WTC11 (cell line): ENCODE results near the gene SNRPD1. TPM values are rescaled to one million over a fixed set of nuclear protein-coding genes. Genes with fewer than 3 reads are reported as not detected.

ENCODE experiments used
- ATAC-seq: fragments of 200-7000 bp; cut with Tn5 transposase; 2 replicates; pipeline ENCODE4 v1.10.0; 2021; ENCODE audit warnings: mild to moderate bottlenecking, moderate library complexity
- CTCF ChIA-PET: fragments of 300-600 bp; sonication (Branson Sonifier 250); formaldehyde crosslinking; loops from one replicate; lab custom pipeline; 2021; ENCODE audit warnings: antibody characterized with exemption; lab: Charles Lee
- POLR2A ChIA-PET: fragments of 350-600 bp; sonication (Branson Sonifier 250); formaldehyde crosslinking; loops from one replicate; lab custom pipeline; 2021; ENCODE audit warnings: antibody characterized with exemption; lab: Charles Lee
- DNase-seq: peaks from one replicate; pipeline ENCODE4 v3.0.0; 2021; ENCODE audit warnings: low spot score
- H3K27ac Mint-ChIP-seq: 2 replicates; pipeline ENCODE4 v1.8.0; 2021; ENCODE audit warnings: mixed read lengths
- H3K27me3 Mint-ChIP-seq: 2 replicates; pipeline ENCODE4 v1.8.0; 2021; ENCODE audit warnings: low read depth, mild to moderate bottlenecking, moderate library complexity, mixed read lengths
- H3K36me3 Mint-ChIP-seq: 2 replicates; pipeline ENCODE4 v1.8.0; 2021; ENCODE audit warnings: mixed read lengths
- H3K4me1 Mint-ChIP-seq: 2 replicates; pipeline ENCODE4 v1.8.0; 2022; ENCODE audit warnings: mixed read lengths
- H3K4me3 Mint-ChIP-seq: 2 replicates; pipeline ENCODE4 v1.8.0; 2021; ENCODE audit warnings: mild to moderate bottlenecking, moderate library complexity, mixed read lengths
- H3K9me3 Mint-ChIP-seq: 2 replicates; pipeline ENCODE4 v1.8.0; 2021; ENCODE audit warnings: mixed read lengths
- ATF3 ChIP-seq: sonication (generic); formaldehyde crosslinking; conservative IDR thresholded peaks from 2 replicates; pipeline ENCODE4 v1.8.1; 2022; ENCODE audit warnings: mild to moderate bottlenecking, missing genetic modification reagents
- ATF6 ChIP-seq: sonication (generic); formaldehyde crosslinking; IDR thresholded peaks from 2 replicates; pipeline ENCODE4 v1.8.1; 2023; ENCODE audit warnings: mild to moderate bottlenecking, missing genetic modification reagents
- ELF4 ChIP-seq: sonication (generic); formaldehyde crosslinking; IDR thresholded peaks from 2 replicates; pipeline ENCODE4 v1.8.1; 2022; ENCODE audit warnings: low read depth, mild to moderate bottlenecking, moderate library complexity, missing genetic modification reagents
- EMX1 ChIP-seq: fragments of 250-450 bp; sonication (Bioruptor Pico); IDR thresholded peaks from 2 replicates; pipeline ENCODE4 v1.8.0; 2021; ENCODE audit warnings: mild to moderate bottlenecking
- ETV6 ChIP-seq: sonication (generic); formaldehyde crosslinking; IDR thresholded peaks from 2 replicates; pipeline ENCODE4 v1.8.1; 2022; ENCODE audit warnings: mild to moderate bottlenecking, missing genetic modification reagents
- IRF1 ChIP-seq: sonication (generic); formaldehyde crosslinking; IDR thresholded peaks from 2 replicates; pipeline ENCODE4 v1.8.0; 2023; ENCODE audit warnings: missing genetic modification reagents
- JUN ChIP-seq: sonication (generic); formaldehyde crosslinking; IDR thresholded peaks from 2 replicates; pipeline ENCODE4 v1.8.0; 2023; ENCODE audit warnings: mild to moderate bottlenecking, missing genetic modification reagents
- MXD4 ChIP-seq: fragments of 250-450 bp; sonication (Bioruptor Pico); IDR thresholded peaks from 2 replicates; pipeline ENCODE4 v1.8.0; 2021; ENCODE audit warnings: mild to moderate bottlenecking, moderate library complexity, borderline replicate concordance
- NFYB ChIP-seq: sonication (generic); formaldehyde crosslinking; conservative IDR thresholded peaks from 2 replicates; pipeline ENCODE4 v1.8.0; 2022; ENCODE audit warnings: low read depth, missing genetic modification reagents
- PREB ChIP-seq: sonication (generic); formaldehyde crosslinking; IDR thresholded peaks from 2 replicates; pipeline ENCODE4 v1.8.1; 2022; ENCODE audit warnings: mild to moderate bottlenecking, missing genetic modification reagents, moderate library complexity, borderline replicate concordance
- SMAD4 ChIP-seq: sonication (generic); formaldehyde crosslinking; IDR thresholded peaks from 2 replicates; pipeline ENCODE4 v1.8.0; 2022; ENCODE audit warnings: mild to moderate bottlenecking, missing genetic modification reagents
- TCF7 ChIP-seq: sonication (generic); formaldehyde crosslinking; IDR thresholded peaks from 2 replicates; pipeline ENCODE4 v1.8.0; 2022; ENCODE audit warnings: mild to moderate bottlenecking, low read depth, missing genetic modification reagents, moderate library complexity
- ZMAT4 ChIP-seq: fragments of 250-450 bp; sonication (Bioruptor Pico); IDR thresholded peaks from 2 replicates; pipeline ENCODE4 v1.9.0; 2021; ENCODE audit warnings: mild to moderate bottlenecking
- ZNF138 ChIP-seq: sonication (generic); formaldehyde crosslinking; conservative IDR thresholded peaks from 2 replicates; pipeline ENCODE4 v1.8.1; 2022; ENCODE audit warnings: mild to moderate bottlenecking, moderate library complexity, missing genetic modification reagents
- ZNF219 ChIP-seq: sonication (generic); formaldehyde crosslinking; IDR thresholded peaks from 2 replicates; pipeline ENCODE4 v1.8.0; 2023; ENCODE audit warnings: missing genetic modification reagents, mild to moderate bottlenecking, borderline replicate concordance
- ZNF281 ChIP-seq: sonication (generic); formaldehyde crosslinking; IDR thresholded peaks from 2 replicates; pipeline ENCODE4 v1.8.0; 2023; ENCODE audit warnings: mild to moderate bottlenecking, missing genetic modification reagents
- total RNA-seq: library from RNA; stranded (reverse); gene quantifications from 3 replicates; pipeline ENCODE4 v1.2.3, GENCODE V29; 2021

The SNRPD1 gene
- total RNA-seq, 1 experiment from 2014 or later, result 137 TPM

GRCh38 chr18:21656402-21656801 is 44.3 kb downstream of the SNRPD1 start:
- no peak for DNase-seq
- peaks cover 7% of the 10 kb centered on the region for H3K36me3 Mint-ChIP-seq
- no peaks in the 10 kb centered on the region for H3K4me1 Mint-ChIP-seq
- ChIA-PET CTCF (no interaction called here), POLR2A (no interaction called here)
- no peaks in the 10 kb centered on the region for H3K27me3 Mint-ChIP-seq
- peaks cover 5% of the 10 kb centered on the region for H3K9me3 Mint-ChIP-seq
- no peak overlapping the region for H3K27ac Mint-ChIP-seq
- TF ChIP-seq ZNF281, result no peak
- TF ChIP-seq PREB, result no peak
- ATAC-seq, result no peak
- no peak overlapping the region for H3K4me3 Mint-ChIP-seq

- ChIA-PET CTCF (interaction anchor here (0.9 kb wide), 1 partner anchor 60 kb away, joined by 3 read pairs; the partner anchor contains the start of gene ESCO1), POLR2A (no interaction called here)
- H3K9me3 Mint-ChIP-seq, result no peaks in the 10 kb centered on the region
- DNase-seq (no peak), ATAC-seq (no peak)
- no peaks in the 10 kb centered on the region for H3K4me1 Mint-ChIP-seq
- H3K36me3 Mint-ChIP-seq, result 0 out of 2 replicates have a peak, but pooled peaks cover 2% of the 10 kb centered on the region
- H3K27ac Mint-ChIP-seq, result no peak overlapping the region
- H3K4me3 Mint-ChIP-seq, result no peak overlapping the region
- no peaks in the 10 kb centered on the region for H3K27me3 Mint-ChIP-seq
- TF ChIP-seq ZNF219 (CRISPR knock-in tag) (no peak), EMX1 (CRISPR knock-in tag) (no peak)
- TF ChIP-seq, all 79 proteins: peak for 0
Measured at GRCh38 chr18:21660078-21660477, 48.0 kb downstream of the SNRPD1 start.

GRCh38 chr18:21662581-21662980 is 50.5 kb downstream of the SNRPD1 start:
- H3K27ac Mint-ChIP-seq, result no peak overlapping the region
- H3K27me3 Mint-ChIP-seq, result no peaks in the 10 kb centered on the region
- no peak for ATAC-seq
- TF ChIP-seq JUN (CRISPR knock-in tag), result no peak
- TF ChIP-seq NFYB (CRISPR knock-in tag), result no peak
- TF ChIP-seq MXD4 (CRISPR knock-in tag), result no peak
- no peak for TF ChIP-seq ZNF138
- TF ChIP-seq ZNF281, result no peak
- no peak for TF ChIP-seq ZMAT4
- TF ChIP-seq IRF1, result no peak
- TF ChIP-seq ATF6, result no peak
- no peak for TF ChIP-seq ELF4 (CRISPR knock-in tag)
- no peak for TF ChIP-seq ATF3 (CRISPR knock-in tag)
- TF ChIP-seq SMAD4, result no peak
- TF ChIP-seq ETV6 (CRISPR knock-in tag), result no peak
- TF ChIP-seq TCF7 (CRISPR knock-in tag), result no peak
- DNase-seq, result no peak
- H3K9me3 Mint-ChIP-seq, result no peaks in the 10 kb centered on the region
- no peak overlapping the region for H3K4me3 Mint-ChIP-seq
- no peaks in the 10 kb centered on the region for H3K36me3 Mint-ChIP-seq
- no peaks in the 10 kb centered on the region for H3K4me1 Mint-ChIP-seq
- POLR2A ChIA-PET, result no interaction called here
- CTCF ChIA-PET, result no interaction called here
